GM12878 (cell line): ENCODE measurements around the gene BFSP2.

Source experiments
- EP300 ChIP-seq, 2 experiments: fragments of 150-350 bp in 1 of 2; IDR thresholded peaks; 2 replicates each; pipeline ENCODE4 v1.6.1; 2011 to 2012; ENCODE audit warnings: low read depth in 2 of 2, low read length in 2 of 2, borderline replicate concordance in 1 of 2, improper control_type of control experiment in 1 of 2, inconsistent platforms in 1 of 2; ENCODE audit not compliant: control insufficient read depth in 1 of 2
- EZH2 ChIP-seq: IDR thresholded peaks from 2 replicates; pipeline ENCODE4 v1.6.1; 2012; ENCODE audit warnings: low read depth, mild to moderate bottlenecking, control low read depth, inconsistent platforms, low read length, borderline replicate concordance; ENCODE audit not compliant: control insufficient read depth
- JUNB ChIP-seq: IDR thresholded peaks from 2 replicates; pipeline ENCODE4 v1.6.1; 2016; ENCODE audit warnings: antibody characterized with exemption, mild to moderate bottlenecking
- JUND ChIP-seq: IDR thresholded peaks from 2 replicates; pipeline ENCODE4 v1.6.1; 2012; ENCODE audit warnings: low read depth, mild to moderate bottlenecking, low read length, improper control_type of control experiment, moderate library complexity
- KAT2A ChIP-seq: conservative IDR thresholded peaks from 2 replicates; pipeline ENCODE4 v1.6.1; 2011; ENCODE audit warnings: low read depth, low read length; ENCODE audit not compliant: control insufficient read depth
- SREBF1 ChIP-seq: IDR thresholded peaks from 2 replicates; pipeline ENCODE4 v1.6.1; 2012; ENCODE audit warnings: mild to moderate bottlenecking, low read length
- TF ChIP-seq, protein P1 (sequence below): fragments of 450-650 bp; IDR thresholded peaks from 2 replicates; pipeline ENCODE4 v1.6.1; 2018; ENCODE audit warnings: mild to moderate bottlenecking, low read depth, moderate library complexity; ENCODE audit not compliant: partially characterized antibody
- TF ChIP-seq, protein P2 (sequence below), 3 experiments: IDR thresholded peaks in 2 of 3; conservative IDR thresholded peaks in 1 of 3; 2 replicates each; pipeline ENCODE4 v1.5.1; 2011; ENCODE audit warnings: low read depth in 3 of 3, low read length in 3 of 3, mild to moderate bottlenecking in 3 of 3, control low read depth in 2 of 3, moderate library complexity in 2 of 3, inconsistent platforms in 1 of 3, mixed read lengths in 1 of 3; ENCODE audit not compliant: control insufficient read depth in 2 of 3, insufficient read depth in 1 of 3; ENCODE audit errors: extremely low read depth in 1 of 3
- TF ChIP-seq, protein P3 (sequence below): IDR thresholded peaks from 2 replicates; pipeline ENCODE4 v1.6.1; 2012; ENCODE audit warnings: low read depth, low read length, improper control_type of control experiment

GRCh38 chr3:133419151-133419909 is 19.5 kb downstream of the BFSP2 start:
- TF ChIP-seq, protein P1, sequence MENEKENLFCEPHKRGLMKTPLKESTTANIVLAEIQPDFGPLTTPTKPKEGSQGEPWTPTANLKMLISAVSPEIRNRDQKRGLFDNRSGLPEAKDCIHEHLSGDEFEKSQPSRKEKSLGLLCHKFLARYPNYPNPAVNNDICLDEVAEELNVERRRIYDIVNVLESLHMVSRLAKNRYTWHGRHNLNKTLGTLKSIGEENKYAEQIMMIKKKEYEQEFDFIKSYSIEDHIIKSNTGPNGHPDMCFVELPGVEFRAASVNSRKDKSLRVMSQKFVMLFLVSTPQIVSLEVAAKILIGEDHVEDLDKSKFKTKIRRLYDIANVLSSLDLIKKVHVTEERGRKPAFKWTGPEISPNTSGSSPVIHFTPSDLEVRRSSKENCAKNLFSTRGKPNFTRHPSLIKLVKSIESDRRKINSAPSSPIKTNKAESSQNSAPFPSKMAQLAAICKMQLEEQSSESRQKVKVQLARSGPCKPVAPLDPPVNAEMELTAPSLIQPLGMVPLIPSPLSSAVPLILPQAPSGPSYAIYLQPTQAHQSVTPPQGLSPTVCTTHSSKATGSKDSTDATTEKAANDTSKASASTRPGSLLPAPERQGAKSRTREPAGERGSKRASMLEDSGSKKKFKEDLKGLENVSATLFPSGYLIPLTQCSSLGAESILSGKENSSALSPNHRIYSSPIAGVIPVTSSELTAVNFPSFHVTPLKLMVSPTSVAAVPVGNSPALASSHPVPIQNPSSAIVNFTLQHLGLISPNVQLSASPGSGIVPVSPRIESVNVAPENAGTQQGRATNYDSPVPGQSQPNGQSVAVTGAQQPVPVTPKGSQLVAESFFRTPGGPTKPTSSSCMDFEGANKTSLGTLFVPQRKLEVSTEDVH, result no peak
- TF ChIP-seq, protein P2, sequence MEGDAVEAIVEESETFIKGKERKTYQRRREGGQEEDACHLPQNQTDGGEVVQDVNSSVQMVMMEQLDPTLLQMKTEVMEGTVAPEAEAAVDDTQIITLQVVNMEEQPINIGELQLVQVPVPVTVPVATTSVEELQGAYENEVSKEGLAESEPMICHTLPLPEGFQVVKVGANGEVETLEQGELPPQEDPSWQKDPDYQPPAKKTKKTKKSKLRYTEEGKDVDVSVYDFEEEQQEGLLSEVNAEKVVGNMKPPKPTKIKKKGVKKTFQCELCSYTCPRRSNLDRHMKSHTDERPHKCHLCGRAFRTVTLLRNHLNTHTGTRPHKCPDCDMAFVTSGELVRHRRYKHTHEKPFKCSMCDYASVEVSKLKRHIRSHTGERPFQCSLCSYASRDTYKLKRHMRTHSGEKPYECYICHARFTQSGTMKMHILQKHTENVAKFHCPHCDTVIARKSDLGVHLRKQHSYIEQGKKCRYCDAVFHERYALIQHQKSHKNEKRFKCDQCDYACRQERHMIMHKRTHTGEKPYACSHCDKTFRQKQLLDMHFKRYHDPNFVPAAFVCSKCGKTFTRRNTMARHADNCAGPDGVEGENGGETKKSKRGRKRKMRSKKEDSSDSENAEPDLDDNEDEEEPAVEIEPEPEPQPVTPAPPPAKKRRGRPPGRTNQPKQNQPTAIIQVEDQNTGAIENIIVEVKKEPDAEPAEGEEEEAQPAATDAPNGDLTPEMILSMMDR (IDR thresholded peaks at IDR 0.05 in 2 of 3, conservative IDR thresholded peaks at IDR 0.05 in 1 of 3; ENCODE audit: control insufficient read depth in 2 of 3, extremely low read depth in 1 of 3, insufficient read depth in 1 of 3, low read depth in 3 of 3, low read length in 3 of 3), result no peak
- TF ChIP-seq EZH2 (no peak), SREBF1 (no peak), JUNB (no peak), KAT2A (no peak), JUND (no peak), EP300 (IDR thresholded peaks at IDR 0.05; ENCODE audit: borderline replicate concordance in 1 of 2, control insufficient read depth in 1 of 2, low read depth in 2 of 2, low read length in 2 of 2) (no peak)
- TF ChIP-seq, protein P3, sequence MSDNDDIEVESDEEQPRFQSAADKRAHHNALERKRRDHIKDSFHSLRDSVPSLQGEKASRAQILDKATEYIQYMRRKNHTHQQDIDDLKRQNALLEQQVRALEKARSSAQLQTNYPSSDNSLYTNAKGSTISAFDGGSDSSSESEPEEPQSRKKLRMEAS, result no peak
